Activated CD4-positive, CD25-positive, alpha-beta regulatory T cell treated with anti-CD3 and anti-CD28 coated beads, Interleukin-2, amount 50 U/mL, for 24 hours (primary cell): ENCODE measurements around the gene TRIM37.
"Not testable (repeated sequence)": the region's sequence is repeated elsewhere in the genome, so short reads cannot be mapped to it uniquely, and the experiment has no call there.

Experiments used
- ATAC-seq, 2 donors: fragments of 150-1000 bp; cut with Tn5 transposase; one replicate each; pipeline ENCODE4 v1.10.0; 2021; ENCODE audit warnings: mild to moderate bottlenecking in 1 of 2, moderate library complexity in 1 of 2

The TRIM37 gene

DNA sequence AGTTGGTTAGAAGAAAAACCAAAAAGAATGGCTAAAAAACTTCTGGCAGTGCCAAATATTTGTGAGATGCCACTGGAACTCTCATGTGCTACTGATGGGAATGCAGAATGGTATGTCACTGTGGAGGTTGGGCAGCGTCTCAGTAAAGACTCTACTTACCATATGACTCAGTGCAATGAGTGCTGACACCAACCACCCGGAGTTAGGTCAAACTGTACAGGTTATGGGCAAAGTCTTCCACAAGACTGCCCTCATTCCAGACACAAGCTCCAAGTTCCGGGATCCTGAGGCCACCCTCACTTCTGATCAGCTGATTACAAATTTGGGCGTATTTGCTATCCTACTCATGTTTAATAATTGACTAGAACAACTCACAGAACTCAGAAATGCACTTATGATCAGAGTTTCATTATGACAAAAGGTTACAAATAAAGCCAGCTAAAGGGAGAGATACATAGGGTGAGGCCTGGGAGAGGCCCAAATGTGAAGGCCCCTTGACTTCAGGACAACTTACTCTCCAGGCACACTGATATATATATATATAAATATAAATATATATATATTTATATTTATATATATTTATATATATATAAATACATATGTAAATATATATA, 114.9 kb downstream of the TRIM37 start:
- ATAC-seq, result peak in 1 of 2 donors; percentile 51

DNA sequence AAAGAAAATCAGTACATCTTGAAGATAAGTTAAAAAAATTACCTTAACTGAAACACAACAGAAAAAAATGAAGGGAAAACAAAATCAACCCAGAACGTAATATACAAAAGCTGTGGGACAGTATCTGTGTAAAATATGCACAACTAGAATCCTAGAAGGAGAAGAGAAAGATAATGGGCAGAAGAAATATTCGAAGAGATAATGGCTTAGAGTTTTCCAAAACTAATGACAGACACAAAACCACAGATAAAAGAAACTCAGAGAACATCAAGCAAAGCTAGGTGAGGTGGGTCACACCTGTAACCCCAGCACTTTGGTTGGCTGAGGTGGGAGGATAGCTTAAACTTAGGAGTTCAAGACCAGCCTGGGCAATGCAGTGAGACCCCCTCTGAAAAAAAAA, 117.1 kb downstream of the TRIM37 start:
- ATAC-seq, result no peak

DNA sequence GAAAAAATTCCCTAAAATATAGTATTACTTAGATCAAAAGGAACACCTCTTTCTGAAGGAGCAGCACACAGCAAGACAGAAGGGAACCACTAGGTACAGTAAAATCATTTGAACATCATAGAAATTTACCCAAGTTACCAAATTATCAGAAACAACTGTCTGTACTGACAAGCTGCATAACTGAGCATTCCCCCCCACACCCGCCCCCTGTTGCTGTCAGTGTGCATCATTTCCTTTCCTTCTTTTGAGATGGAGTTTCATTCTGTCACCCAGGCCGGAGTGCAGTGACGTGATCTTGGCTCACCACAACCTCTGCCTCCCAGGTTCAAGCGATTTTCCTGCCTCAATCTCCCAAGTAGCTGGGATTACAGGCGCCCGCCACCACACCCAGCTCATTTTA, 120.7 kb downstream of the TRIM37 start:
- ATAC-seq, result no peak

DNA sequence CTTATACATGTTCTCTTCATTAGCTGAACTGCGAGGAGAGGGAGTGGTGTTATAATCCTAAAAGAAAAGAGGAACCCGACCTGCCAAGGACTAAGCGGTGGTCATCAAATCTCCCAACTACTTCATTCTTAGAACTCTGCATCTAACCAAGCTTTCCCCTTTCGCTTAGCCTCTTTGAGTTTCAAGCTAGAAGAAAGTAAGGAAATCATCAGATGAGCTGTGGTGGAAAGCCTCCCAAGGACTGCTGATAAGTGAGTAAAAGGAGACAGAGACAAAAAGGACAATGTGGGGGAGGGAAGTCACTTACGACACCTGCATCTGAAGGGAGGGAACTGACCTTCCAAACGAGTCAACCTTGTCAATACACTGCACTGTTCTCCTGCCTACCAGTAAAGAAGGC, 121.3 kb downstream of the TRIM37 start:
- no peak for ATAC-seq

DNA sequence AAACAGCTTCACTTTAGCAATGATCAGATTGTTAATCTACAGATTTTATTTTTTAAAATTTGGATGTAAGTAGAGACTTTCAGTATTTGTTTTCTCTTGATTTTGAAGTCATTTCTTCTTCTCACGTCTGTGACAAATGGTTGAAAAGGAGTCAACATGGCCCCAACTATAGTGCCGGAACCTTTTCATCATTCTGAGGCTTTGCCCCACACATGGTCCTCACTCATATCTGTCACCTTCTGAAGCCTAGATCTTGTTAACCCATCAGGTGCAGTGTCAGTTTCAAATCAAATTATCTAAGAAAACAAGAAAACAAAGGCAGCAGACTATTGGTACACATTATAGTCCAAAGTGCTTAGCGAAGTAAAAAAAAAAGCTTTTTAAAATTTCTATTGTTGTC, 124.1 kb downstream of the TRIM37 start:
- ATAC-seq, result no peak

DNA sequence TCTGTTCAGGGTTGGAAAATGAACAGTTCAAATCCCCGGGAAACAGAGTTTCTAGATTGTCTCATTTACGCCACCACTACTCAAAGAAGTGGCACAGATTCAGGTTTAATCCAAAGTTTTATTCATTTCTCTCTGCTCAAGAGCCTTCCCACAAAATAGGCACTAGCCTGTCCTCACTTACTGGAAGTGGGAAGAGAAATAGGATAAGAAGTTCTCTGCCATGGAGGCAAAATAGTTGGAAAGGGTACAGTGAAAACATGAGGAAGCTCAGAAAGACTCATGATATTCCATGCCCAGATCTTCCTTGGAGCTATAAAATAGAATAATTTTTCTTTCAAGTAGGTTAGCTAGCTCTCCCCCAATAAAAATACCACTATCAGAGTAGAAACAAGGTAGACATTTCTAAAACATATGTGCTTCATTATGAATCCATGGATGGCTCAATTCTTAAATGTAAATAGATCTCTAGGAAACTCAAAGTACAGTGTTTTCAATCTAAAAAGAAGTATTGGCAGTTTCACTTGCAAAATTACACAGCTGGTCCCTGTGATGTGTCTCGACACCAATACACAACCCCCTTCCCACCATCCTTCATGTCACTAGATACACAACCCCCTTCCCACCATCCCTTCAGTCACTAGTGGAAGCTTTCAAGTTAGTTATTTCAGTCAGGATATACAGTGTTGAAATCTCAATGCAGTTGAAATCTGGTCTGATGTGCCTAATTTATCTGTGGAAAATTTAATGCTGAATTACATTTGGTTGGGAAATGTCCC, 125.8 kb downstream of the TRIM37 start:
- no peak for ATAC-seq

GRCh38 chr17:58976541-58976940, 130.1 kb downstream of the TRIM37 start:
- ATAC-seq, result no peak

DNA sequence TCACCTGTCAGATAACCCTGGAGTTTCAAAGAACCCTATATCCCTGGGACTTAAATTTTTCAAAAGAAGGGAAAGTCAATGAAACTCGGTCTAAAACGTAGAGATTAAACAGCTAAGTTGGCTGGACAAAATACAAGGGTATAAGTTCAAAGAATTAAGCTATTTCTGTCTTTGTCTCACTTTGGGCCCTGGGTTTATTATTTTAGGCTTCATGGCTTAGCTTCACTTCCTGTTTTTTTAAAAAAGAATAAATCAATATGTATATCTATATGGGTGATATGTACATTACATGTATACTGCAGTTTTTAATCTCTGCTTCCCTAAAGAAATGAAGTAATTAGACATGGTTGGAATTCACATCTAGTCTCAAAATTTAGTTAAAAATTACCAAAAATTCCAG, 132.3 kb downstream of the TRIM37 start:
- ATAC-seq, result no peak

- ATAC-seq, result no peak
These were observed 135.8 kb downstream of the TRIM37 start for GRCh38 chr17:58970609-58971450.

GRCh38 chr17:58969612-58970011, 137.1 kb downstream of the TRIM37 start:
- ATAC-seq, result no peak

DNA sequence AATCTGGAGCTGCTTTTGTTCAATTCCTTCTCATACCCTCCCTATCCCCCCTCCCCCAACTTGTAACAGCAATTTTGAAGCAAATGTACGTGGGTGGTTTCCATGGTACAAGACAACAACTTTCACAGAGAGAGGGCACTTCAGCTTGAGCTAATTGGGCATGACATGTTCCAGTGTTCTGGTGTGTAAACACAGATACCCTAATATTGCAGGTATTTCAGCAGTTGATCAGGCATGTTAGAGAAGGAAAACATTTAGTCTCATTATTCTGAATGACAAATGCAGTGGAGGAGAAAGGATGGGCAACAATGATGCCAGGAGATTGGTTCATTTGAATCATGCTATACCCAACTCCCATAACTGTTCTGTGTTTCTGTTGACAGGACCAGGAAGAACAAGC, 137.5 kb downstream of the TRIM37 start:
- ATAC-seq, result no peak

- no peak for ATAC-seq
These were observed 138.1 kb downstream of the TRIM37 start for GRCh38 chr17:58968426-58969061.

- no peak for ATAC-seq
These were observed 140.5 kb downstream of the TRIM37 start for GRCh38 chr17:58966208-58966607.

DNA sequence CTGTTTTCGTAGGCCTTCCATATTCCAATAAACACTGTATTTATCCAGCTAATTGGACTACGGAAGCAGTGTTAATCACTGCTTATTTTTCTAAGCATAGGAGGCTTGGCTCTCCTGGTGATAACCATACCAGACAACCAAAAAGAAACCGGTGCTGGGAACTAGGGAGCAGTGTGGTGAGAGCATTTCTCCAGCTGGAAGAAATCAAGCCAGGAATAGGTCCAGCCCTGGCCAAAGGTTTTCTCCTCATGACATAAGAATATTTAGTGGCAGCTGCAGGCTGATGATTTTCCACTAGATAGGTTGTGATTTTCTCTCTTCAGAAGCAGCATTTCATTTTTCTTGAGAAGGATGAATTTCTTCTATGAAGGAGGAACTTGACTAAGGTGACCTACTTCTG, 141.5 kb downstream of the TRIM37 start:
- ATAC-seq, result no peak

DNA sequence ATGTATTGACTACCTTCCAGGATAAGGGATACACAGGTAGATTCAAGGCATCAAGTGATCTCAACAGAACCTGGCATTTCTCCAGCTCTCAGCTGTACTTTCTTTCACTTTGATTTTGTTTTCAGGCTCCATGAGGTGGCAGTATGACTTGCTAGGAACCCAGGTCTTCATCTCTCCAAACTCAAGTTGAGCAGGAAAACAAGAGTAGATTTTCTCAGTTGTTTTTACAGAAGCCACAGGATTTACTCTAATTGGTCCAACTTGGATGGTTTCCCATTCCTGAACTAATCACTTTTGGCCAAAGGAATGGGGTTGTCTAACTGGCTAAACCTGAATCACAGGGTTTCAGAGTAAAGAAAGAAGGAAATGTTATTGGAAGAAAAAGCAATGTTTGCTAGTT, 146.6 kb downstream of the TRIM37 start:
- ATAC-seq, result no peak

DNA sequence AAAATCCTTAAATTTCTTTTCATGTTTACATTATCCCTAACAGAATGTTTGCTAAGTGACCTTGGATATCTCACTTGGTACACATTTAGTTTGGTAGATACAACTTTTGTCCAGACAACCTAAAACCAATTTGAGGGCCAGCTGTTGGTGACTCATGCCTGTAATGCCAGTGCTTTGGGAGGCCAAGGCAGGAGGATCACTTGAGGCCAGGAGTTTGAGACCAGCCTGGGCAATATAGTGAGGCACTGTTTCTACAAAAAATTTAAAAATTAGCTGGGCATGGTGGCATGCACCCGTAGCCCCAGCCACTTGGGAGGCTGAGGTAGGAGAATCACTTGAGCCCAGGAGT, 149.0 kb downstream of the TRIM37 start:
- not testable (repeated sequence) for ATAC-seq

GRCh38 chr17:58956997-58957724, 149.5 kb downstream of the TRIM37 start:
- ATAC-seq, result no peak

- ATAC-seq, result not testable (repeated sequence)
These were observed 152.3 kb downstream of the TRIM37 start for GRCh38 chr17:58954358-58954757.

GRCh38 chr17:58947824-58948223, 158.9 kb downstream of the TRIM37 start:
- no peak for ATAC-seq

DNA sequence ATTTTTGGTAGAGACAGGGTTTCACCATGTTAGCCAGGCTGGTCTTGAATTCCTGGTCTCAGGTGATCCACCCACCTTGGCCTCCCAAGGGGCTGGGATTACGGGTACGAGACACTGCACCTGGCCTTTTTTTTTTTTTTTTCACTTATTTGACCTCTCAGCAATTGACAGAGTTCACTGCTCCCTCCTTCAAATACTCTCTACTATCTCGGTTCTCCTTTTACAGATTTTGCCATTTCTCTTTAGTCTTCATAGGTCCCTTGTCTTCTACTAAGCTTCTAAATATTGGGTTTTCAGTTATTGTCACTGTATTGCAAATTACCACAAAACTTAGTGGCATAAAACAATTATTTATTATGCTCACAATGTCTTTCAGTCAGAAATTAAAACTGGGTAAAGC, 159.3 kb downstream of the TRIM37 start:
- no peak for ATAC-seq

GRCh38 chr17:58944166-58944565, 162.5 kb downstream of the TRIM37 start:
- ATAC-seq, result no peak

DNA sequence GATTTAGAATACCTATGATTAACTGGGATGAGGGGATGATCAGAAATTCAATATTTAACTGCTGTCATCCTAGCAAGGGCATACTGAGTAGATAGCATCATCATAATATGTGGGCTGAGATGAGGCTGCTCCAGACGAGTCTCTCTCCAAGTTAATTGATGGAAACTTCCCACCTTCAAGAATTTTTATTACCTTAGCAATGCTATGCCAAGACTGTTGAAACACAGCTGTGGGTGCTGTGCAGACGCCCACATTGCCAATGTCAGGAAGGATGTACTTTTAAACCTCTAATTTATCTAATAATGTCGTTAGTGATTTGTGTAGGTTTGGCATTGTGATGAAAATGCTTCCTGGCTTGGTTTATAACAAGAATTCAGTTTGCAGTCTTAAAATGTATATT, 170.4 kb downstream of the TRIM37 start:
- ATAC-seq, result no peak

GRCh38 chr17:58932956-58933355, 173.7 kb downstream of the TRIM37 start:
- no peak for ATAC-seq
